Effector CD4-positive, alpha-beta T cell (primary cell): ENCODE results near the gene CCNQ.

Experiments used
- DNase-seq: peaks from one replicate; pipeline ENCODE4 v3.0.0-alpha.2; 2020

CCNQ gene

GRCh38 chrX:153595859-153596857 is 2.8 kb downstream of the CCNQ start:
- DNase-seq, result no peak

GRCh38 chrX:153595387-153595786 is 3.6 kb downstream of the CCNQ start:
- no peak for DNase-seq

- DNase-seq, result no peak
Measured at GRCh38 chrX:153593811-153594500, 5.0 kb downstream of the CCNQ start.

GRCh38 chrX:153592966-153593688 is 5.8 kb downstream of the CCNQ start:
- no peak for DNase-seq

GRCh38 chrX:153592091-153592833 is 6.7 kb downstream of the CCNQ start:
- DNase-seq, result no peak

- DNase-seq, result no peak
Measured at GRCh38 chrX:153590961-153591956, 7.7 kb downstream of the CCNQ start.

- DNase-seq, result no peak
Measured at GRCh38 chrX:153588782-153589446, 10.0 kb downstream of the CCNQ start.

- DNase-seq, result no peak
Measured at GRCh38 chrX:153588021-153588781, 10.7 kb downstream of the CCNQ start.

- DNase-seq, result no peak
Measured at GRCh38 chrX:153587342-153587741, 11.6 kb downstream of the CCNQ start.

- no peak for DNase-seq
Measured at GRCh38 chrX:153585827-153586226, 13.1 kb downstream of the CCNQ start.

GRCh38 chrX:153583433-153583832 is 15.5 kb downstream of the CCNQ start:
- DNase-seq, result no peak

GRCh38 chrX:153582896-153583295 is 16.0 kb downstream of the CCNQ start:
- peak; percentile 53 for DNase-seq

- DNase-seq, result no peak
Measured at GRCh38 chrX:153580700-153581386, 18.1 kb downstream of the CCNQ start.

GRCh38 chrX:153578889-153579288 is 20.1 kb downstream of the CCNQ start:
- DNase-seq, result no peak

- DNase-seq, result no peak
Measured at GRCh38 chrX:153578200-153578835, 20.6 kb downstream of the CCNQ start.

- no peak for DNase-seq
Measured at GRCh38 chrX:153576961-153577360, 22.0 kb downstream of the CCNQ start.

GRCh38 chrX:153576239-153576870 is 22.6 kb downstream of the CCNQ start:
- no peak for DNase-seq

GRCh38 chrX:153573984-153574383 is 25.0 kb downstream of the CCNQ start:
- DNase-seq, result no peak
